Measurements from ENCODE around the gene TRIM36. TPM values are rescaled to one million over a fixed set of nuclear protein-coding genes. Genes with fewer than 3 reads are reported as not detected.

Gene TRIM36
- total and polyA plus RNA-seq, 2 of the 8 experiments (the other 6 are each of a cell fraction or from before 2014, with no cell fraction given) = 8.5 to 14.1 TPM

DNA sequence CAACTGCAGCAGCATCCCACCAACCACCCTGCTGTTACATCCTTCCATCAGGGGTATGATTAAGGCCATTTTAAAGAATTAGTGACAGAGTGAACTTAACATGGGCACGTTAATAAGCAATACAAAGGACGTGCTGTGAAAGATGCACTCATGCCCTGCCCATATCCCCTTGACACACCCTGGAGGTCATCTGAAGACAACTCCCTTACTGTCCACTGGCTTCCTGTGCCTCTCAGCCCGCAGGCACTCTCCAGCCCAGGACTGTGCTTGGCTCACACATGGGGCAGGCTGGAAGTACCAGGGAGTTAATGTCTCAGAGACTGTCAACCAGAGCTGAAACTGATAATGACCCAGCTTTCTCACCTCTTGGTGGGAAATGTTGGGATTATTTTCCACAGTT, 81.8 kb downstream of the TRIM36 start:
- no peak for FAIRE-seq
- H4K91ac ChIP-seq (replicated peaks; ENCODE audit: insufficient read length, low read length) = no peak overlapping the region
- no peak overlapping the region for H2BK15ac ChIP-seq (ENCODE audit: low read length)
- H3K4me2 ChIP-seq (ENCODE audit: insufficient read depth in 1 of 2, low read depth in 2 of 2, low read length in 2 of 2) = no peak overlapping the region
- no peaks in the 10 kb centered on the region for H3K36me3 ChIP-seq (ENCODE audit: control insufficient read depth in 2 of 4, insufficient read depth in 4 of 4, low read length in 3 of 4)
- no peak overlapping the region for H2AFZ ChIP-seq (ENCODE audit: low read length)
- WGBS, 2 experiments (ENCODE audit: extremely low coverage in 1 of 2, insufficient coverage in 1 of 2, insufficient read length in 1 of 2, insufficient replicate concordance in 2 of 2, low coverage in 1 of 2, low lambda C conversion rate in 2 of 2, missing lambda C conversion rate in 1 of 2) = 91% methylated on average over 3 of the region's 3 CpGs; no CpG with 5 or more reads in 1 of the 2 experiments
- no peaks in the 10 kb centered on the region for H3K79me1 ChIP-seq (ENCODE audit: low read depth, low read length)
- H2BK20ac ChIP-seq (ENCODE audit: low read length) = no peak overlapping the region; the same call in 1 of the 2 replicates
- H3K9me3 ChIP-seq (ENCODE audit: insufficient read depth in 2 of 2, low read depth in 1 of 2, low read length in 1 of 2) = no peaks in the 10 kb centered on the region
- H2BK120ac ChIP-seq (replicated peaks; ENCODE audit: low read depth, low read length) = no peak overlapping the region
- H3K18ac ChIP-seq (ENCODE audit: extremely low read depth, low read length) = no peak overlapping the region
- H3K27me3 ChIP-seq (replicated peaks in 1 of 4; ENCODE audit: control insufficient read depth in 3 of 4, extremely low read depth in 1 of 4, insufficient read depth in 3 of 4, low read length in 3 of 4) = no peaks in the 10 kb centered on the region
- no peak overlapping the region for H2BK5ac ChIP-seq (ENCODE audit: low read depth, low read length)
- no peaks in the 10 kb centered on the region for H4K20me1 ChIP-seq (replicated peaks in 1 of 2; ENCODE audit: control insufficient read depth in 1 of 2, insufficient read depth in 2 of 2, low read length in 2 of 2)
- peaks cover 3 to 7% (median 6%) of the 10 kb centered on the region in 4 experiments; a peak in 5 of 7 replicates for H3K4me1 ChIP-seq (replicated peaks in 1 of 4; ENCODE audit: control insufficient read depth in 3 of 4, insufficient read depth in 4 of 4, low read length in 3 of 4)
- POLR2A ChIA-PET (ENCODE audit: partially characterized antibody) = no interaction called here
- H4K8ac ChIP-seq (ENCODE audit: extremely low read depth, insufficient read depth, low read length) = no peak overlapping the region
- H2BK12ac ChIP-seq (ENCODE audit: low read depth, low read length) = no peak overlapping the region
- H3K56ac ChIP-seq (replicated peaks; ENCODE audit: insufficient read length, low read depth, low read length) = no peak overlapping the region
- no peaks in the 10 kb centered on the region for H3K23me2 ChIP-seq (ENCODE audit: low read depth, low read length)
- no peak overlapping the region for H3K4ac ChIP-seq (replicated peaks; ENCODE audit: insufficient read length, low read depth, low read length)
- no peak overlapping the region for H3K4me3 ChIP-seq (ENCODE audit: extremely low read depth in 1 of 4, insufficient read depth in 2 of 4, low read depth in 3 of 4, low read length in 4 of 4)
- CTCF ChIA-PET (ENCODE audit: partially characterized antibody) = interaction anchor here (1.7 to 2.1 kb wide), 2 partner anchors 10 to 19 kb away, joined by 6 to 12 read pairs; no protein-coding TSS in a partner anchor
- H4K5ac ChIP-seq (ENCODE audit: insufficient read length, low read depth, low read length) = no peak overlapping the region
- no peaks in the 10 kb centered on the region for H3K79me2 ChIP-seq (ENCODE audit: control insufficient read depth in 1 of 2, insufficient read depth in 2 of 2, low read length in 2 of 2)
- no peak overlapping the region for H3K23ac ChIP-seq (ENCODE audit: insufficient read length)
- H3K9ac ChIP-seq (replicated peaks in 1 of 4; ENCODE audit: extremely low read depth in 1 of 4, low read depth in 3 of 4, low read length in 3 of 4) = no peak overlapping the region
- DNase-seq (ENCODE audit: low read depth in 1 of 2, low spot score in 2 of 2) = no peak
- H2AK5ac ChIP-seq (ENCODE audit: low read depth, low read length) = no peak overlapping the region
- H3K14ac ChIP-seq (ENCODE audit: insufficient read length) = no peak overlapping the region
- no peak overlapping the region for H3K27ac ChIP-seq (ENCODE audit: low read depth, low read length)
- TF ChIP-seq ZNF274 (IDR thresholded peaks at IDR 0.05; ENCODE audit: borderline replicate concordance, extremely low read depth, low read length) = no peak
- TF ChIP-seq POLR2AphosphoS5 (IDR thresholded peaks at IDR 0.05; ENCODE audit: low read depth, low read length) = no peak
- TF ChIP-seq RNF2 (IDR thresholded peaks at IDR 0.05; ENCODE audit: borderline replicate concordance, low read depth, low read length, missing control alignments, poor library complexity, severe bottlenecking) = no peak
- TF ChIP-seq CHD2 (IDR thresholded peaks at IDR 0.05; ENCODE audit: low read length) = no peak
- TF ChIP-seq SRF (IDR thresholded peaks at IDR 0.05; ENCODE audit: low read depth, low read length) = no peak
- no peak for TF ChIP-seq SUZ12 (IDR thresholded peaks at IDR 0.05; ENCODE audit: low read length)
- no peak for TF ChIP-seq POLR2A (IDR thresholded peaks at IDR 0.05; ENCODE audit: control extremely low read depth in 1 of 2, low read depth in 2 of 2, low read length in 2 of 2)
- no peak for TF ChIP-seq TEAD4 (IDR thresholded peaks at IDR 0.05; ENCODE audit: low read depth, low read length)
- no peak for TF ChIP-seq CBX8 (IDR thresholded peaks at IDR 0.05; ENCODE audit: borderline replicate concordance, low read depth, low read length)
- TF ChIP-seq, protein P1, sequence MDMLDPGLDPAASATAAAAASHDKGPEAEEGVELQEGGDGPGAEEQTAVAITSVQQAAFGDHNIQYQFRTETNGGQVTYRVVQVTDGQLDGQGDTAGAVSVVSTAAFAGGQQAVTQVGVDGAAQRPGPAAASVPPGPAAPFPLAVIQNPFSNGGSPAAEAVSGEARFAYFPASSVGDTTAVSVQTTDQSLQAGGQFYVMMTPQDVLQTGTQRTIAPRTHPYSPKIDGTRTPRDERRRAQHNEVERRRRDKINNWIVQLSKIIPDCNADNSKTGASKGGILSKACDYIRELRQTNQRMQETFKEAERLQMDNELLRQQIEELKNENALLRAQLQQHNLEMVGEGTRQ (IDR thresholded peaks at IDR 0.05; ENCODE audit: low read length) = no peak
- no peak for TF ChIP-seq EZH2 (IDR thresholded peaks at IDR 0.05; ENCODE audit: low read depth, low read length, severe bottlenecking)
- no peak for TF ChIP-seq SP2 (IDR thresholded peaks at IDR 0.05; ENCODE audit: low read length)
- no peak for TF ChIP-seq YY1 (IDR thresholded peaks at IDR 0.05; ENCODE audit: low read depth, low read length)
- TF ChIP-seq KDM5A (IDR thresholded peaks at IDR 0.05; ENCODE audit: low read length) = no peak
- no peak for TF ChIP-seq CBX5 (IDR thresholded peaks at IDR 0.05; ENCODE audit: low read depth, low read length)
